ENCODE results near the gene MSX2. TPM values are rescaled to one million over a fixed set of nuclear protein-coding genes. Genes with fewer than 3 reads are reported as not detected.

MSX2 gene
- total RNA-seq, 1 experiment from 2014 or later: 8.5 TPM

DNA sequence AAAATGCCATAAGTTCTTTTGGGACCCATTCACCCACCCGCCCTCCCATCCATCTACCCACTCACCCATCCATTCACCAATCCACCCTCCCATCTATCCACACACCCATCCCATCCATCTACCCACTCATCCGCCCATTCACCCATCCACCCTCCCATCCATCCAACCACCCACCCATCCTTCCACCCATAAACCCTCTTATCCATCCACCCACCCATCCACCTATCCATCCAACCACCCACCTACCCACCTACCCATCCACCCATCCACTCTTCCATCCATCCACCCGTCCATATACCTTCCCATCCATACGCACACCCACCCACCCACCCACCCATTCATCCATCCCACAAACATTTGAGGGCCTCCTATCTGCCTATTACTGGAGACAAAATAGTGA, 43.3 kb downstream of the MSX2 start:
- in situ Hi-C loops (cut with HindIII; ENCODE audit: low pct_unique_long_range_greater_than_20kb, low sequenced_read_pairs): no loop called here
- ATAC-seq: no peak
- POLR2A ChIA-PET: no interaction called here
- BruUV-seq (replicated peaks): no TSS peak
- H3K27me3 ChIP-seq (ENCODE audit: control insufficient read depth, insufficient read depth, low read length): peaks cover 5% of the 10 kb centered on the region
- H3K4me3 ChIP-seq (ENCODE audit: low read depth in 2 of 2, low read length in 2 of 2): no peak overlapping the region
- no peaks in the 10 kb centered on the region for H3K4me1 ChIP-seq (ENCODE audit: control insufficient read depth, insufficient read depth, low read length)
- H3K9me3 ChIP-seq (ENCODE audit: control insufficient read depth, insufficient read depth, low read depth, low read length): no peaks in the 10 kb centered on the region
- H3K27ac ChIP-seq (ENCODE audit: low read length): no peak overlapping the region
- intact Hi-C loops (cut with micrococcal nuclease; ENCODE audit: unreplicated experiment): no loop called here
- no peak for DNase-seq (ENCODE audit: low read depth, low spot score)
- TF ChIP-seq, protein P1, sequence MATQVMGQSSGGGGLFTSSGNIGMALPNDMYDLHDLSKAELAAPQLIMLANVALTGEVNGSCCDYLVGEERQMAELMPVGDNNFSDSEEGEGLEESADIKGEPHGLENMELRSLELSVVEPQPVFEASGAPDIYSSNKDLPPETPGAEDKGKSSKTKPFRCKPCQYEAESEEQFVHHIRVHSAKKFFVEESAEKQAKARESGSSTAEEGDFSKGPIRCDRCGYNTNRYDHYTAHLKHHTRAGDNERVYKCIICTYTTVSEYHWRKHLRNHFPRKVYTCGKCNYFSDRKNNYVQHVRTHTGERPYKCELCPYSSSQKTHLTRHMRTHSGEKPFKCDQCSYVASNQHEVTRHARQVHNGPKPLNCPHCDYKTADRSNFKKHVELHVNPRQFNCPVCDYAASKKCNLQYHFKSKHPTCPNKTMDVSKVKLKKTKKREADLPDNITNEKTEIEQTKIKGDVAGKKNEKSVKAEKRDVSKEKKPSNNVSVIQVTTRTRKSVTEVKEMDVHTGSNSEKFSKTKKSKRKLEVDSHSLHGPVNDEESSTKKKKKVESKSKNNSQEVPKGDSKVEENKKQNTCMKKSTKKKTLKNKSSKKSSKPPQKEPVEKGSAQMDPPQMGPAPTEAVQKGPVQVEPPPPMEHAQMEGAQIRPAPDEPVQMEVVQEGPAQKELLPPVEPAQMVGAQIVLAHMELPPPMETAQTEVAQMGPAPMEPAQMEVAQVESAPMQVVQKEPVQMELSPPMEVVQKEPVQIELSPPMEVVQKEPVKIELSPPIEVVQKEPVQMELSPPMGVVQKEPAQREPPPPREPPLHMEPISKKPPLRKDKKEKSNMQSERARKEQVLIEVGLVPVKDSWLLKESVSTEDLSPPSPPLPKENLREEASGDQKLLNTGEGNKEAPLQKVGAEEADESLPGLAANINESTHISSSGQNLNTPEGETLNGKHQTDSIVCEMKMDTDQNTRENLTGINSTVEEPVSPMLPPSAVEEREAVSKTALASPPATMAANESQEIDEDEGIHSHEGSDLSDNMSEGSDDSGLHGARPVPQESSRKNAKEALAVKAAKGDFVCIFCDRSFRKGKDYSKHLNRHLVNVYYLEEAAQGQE (IDR thresholded peaks at IDR 0.05; ENCODE audit: insufficient read depth in 1 of 2, low read depth in 2 of 2, low read length in 1 of 2): no peak
- TF ChIP-seq SIN3A (IDR thresholded peaks at IDR 0.05; ENCODE audit: borderline replicate concordance, insufficient read depth, low read depth, low read length): no peak
- H3K36me3 ChIP-seq (ENCODE audit: control insufficient read depth, insufficient read depth, low read length): no peaks in the 10 kb centered on the region
- CTCF ChIA-PET: no interaction called here

DNA sequence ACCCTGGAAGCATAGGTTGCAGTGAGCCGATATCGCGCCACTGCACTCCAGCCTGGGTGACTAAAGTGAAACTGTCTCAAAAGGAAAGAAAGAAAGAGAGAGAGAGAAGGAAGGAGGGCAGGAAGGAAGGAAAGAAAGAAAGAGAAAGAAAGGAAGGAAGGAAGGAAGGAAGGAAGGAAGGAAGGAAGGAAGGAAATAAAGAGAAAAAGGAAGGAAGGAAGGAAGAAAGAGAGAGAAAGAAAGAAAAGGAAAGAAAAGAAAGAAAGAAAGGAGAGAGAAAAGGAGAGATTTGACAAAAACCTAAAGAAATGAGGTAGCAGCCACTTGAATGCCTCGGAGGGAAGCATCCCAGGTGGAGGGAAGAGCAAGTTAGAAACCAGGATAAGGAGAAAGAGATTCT, 44.6 kb downstream of the MSX2 start:
- no peak overlapping the region for H3K4me3 ChIP-seq (ENCODE audit: low read depth in 2 of 2, low read length in 2 of 2)
- POLR2A ChIA-PET: no interaction called here
- DNase-seq (ENCODE audit: low read depth, low spot score) (no peak), ATAC-seq (no peak)
- no peaks in the 10 kb centered on the region for H3K36me3 ChIP-seq (ENCODE audit: control insufficient read depth, insufficient read depth, low read length)
- intact Hi-C loops (cut with micrococcal nuclease; ENCODE audit: unreplicated experiment) (no loop called here), in situ Hi-C loops (cut with HindIII; ENCODE audit: low pct_unique_long_range_greater_than_20kb, low sequenced_read_pairs) (no loop called here)
- H3K27ac ChIP-seq (ENCODE audit: low read length): no peak overlapping the region
- H3K27me3 ChIP-seq (ENCODE audit: control insufficient read depth, insufficient read depth, low read length): peaks cover 5% of the 10 kb centered on the region
- H3K9me3 ChIP-seq (ENCODE audit: control insufficient read depth, insufficient read depth, low read depth, low read length): no peaks in the 10 kb centered on the region
- BruUV-seq (replicated peaks): no TSS peak
- TF ChIP-seq, protein P1 (IDR thresholded peaks at IDR 0.05; ENCODE audit: insufficient read depth in 1 of 2, low read depth in 2 of 2, low read length in 1 of 2): no peak
- TF ChIP-seq, protein P2, sequence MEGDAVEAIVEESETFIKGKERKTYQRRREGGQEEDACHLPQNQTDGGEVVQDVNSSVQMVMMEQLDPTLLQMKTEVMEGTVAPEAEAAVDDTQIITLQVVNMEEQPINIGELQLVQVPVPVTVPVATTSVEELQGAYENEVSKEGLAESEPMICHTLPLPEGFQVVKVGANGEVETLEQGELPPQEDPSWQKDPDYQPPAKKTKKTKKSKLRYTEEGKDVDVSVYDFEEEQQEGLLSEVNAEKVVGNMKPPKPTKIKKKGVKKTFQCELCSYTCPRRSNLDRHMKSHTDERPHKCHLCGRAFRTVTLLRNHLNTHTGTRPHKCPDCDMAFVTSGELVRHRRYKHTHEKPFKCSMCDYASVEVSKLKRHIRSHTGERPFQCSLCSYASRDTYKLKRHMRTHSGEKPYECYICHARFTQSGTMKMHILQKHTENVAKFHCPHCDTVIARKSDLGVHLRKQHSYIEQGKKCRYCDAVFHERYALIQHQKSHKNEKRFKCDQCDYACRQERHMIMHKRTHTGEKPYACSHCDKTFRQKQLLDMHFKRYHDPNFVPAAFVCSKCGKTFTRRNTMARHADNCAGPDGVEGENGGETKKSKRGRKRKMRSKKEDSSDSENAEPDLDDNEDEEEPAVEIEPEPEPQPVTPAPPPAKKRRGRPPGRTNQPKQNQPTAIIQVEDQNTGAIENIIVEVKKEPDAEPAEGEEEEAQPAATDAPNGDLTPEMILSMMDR (IDR thresholded peaks at IDR 0.05): no peak
- no peak for TF ChIP-seq TCF7L2 (IDR thresholded peaks at IDR 0.05; ENCODE audit: low read depth, low read length)
- TF ChIP-seq POLR2AphosphoS5 (IDR thresholded peaks at IDR 0.05; ENCODE audit: low read depth, low read length): no peak
- CTCF ChIA-PET: no interaction called here
- H3K4me1 ChIP-seq (ENCODE audit: control insufficient read depth, insufficient read depth, low read length): no peaks in the 10 kb centered on the region
